HG03575 (cell line): Measurements from ENCODE around the gene LRRN2.
"Not testable (repeated sequence)": the region's sequence is repeated elsewhere in the genome, so short reads cannot be mapped to it uniquely, and the experiment has no call there.

Experiments
- ATAC-seq: cut with Tn5 transposase; IDR thresholded peaks from one replicate; pipeline ENCODE4 v1.9.1; 2021; ENCODE audit not compliant: unreplicated experiment, insufficient number of reproducible peaks, low FRiP score; ENCODE audit errors: extremely low read depth

Gene LRRN2

DNA sequence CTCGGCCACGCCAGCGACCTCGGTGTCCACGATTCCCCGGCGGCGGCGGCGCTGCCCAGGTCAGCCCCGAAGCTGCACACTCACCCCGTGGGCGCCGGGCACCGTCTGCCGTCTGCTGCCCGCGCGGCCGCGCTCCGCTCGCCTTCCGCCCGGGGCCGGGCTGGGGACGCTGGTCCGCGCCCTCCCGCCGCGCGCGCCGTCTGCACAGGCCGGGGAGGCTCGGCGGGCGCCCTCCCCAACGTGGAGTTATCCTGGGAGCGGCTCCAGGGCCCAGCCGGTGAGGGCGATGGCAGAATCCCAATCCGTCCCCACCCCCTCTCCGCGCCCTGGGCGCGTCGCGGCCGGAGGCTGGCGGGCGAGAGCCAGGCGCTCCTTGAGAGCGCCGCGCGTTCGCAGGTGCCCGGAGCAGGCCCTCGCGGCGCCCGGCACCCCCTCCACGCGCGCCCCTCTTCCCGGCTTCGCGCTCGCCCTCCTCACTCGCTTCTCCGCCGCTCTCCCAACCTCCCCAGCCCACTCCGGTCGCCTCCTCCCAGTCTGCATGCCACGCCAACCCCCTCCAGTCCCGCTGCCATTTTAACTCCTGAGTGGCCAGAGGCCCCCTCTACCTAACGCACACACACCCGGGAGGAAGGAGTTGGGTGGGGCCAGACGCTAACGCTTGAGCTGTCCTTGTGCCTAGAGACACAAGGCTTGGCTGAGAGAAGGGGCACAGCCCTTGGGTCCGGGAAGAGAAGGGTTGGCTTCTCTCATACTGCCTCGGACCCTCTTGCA, at the start of gene LRRN2:
TSS of gene LRRN2 (minus strand) at position 503 of the 771 bp plus-strand sequence. CDS start 65,746 bp downstream, outside the sequence.
- ATAC-seq = no peak

GRCh38 chr1:204735042-204735441, 49.5 kb upstream of the LRRN2 start:
- no peak for ATAC-seq

GRCh38 chr1:204733869-204734596, 48.5 kb upstream of the LRRN2 start:
- ATAC-seq = no peak

GRCh38 chr1:204733289-204733688, 47.8 kb upstream of the LRRN2 start:
- no peak for ATAC-seq

DNA sequence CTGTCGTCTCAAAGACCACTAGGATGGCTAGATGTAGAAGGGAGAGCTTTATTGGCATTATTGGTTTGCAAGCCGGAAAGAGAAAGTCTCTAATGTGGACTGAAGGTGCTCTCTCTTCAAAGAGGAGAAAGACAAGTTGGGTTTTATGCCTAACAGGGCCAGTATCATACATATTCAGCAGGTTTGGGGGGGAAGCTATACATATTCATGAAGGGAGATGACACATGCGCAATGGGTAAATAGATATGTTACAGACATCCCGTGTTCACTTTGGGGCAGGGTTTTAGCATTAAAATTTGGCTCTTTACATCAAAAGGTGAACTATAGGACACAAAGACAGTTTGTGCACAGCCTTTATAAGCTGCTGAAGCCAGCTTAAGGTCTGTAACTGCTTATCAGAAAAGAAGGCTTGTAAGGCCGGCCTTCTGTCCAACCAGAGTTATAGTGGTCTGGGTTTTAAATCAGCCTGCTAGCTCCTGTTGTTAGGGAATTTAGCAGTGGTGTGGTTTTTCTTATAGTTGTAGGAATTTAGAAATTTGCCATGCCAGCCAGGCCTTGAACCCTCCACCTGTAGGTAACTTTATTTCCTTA, 46.5 kb upstream of the LRRN2 start:
- ATAC-seq = no peak

GRCh38 chr1:204731509-204731908, 46.0 kb upstream of the LRRN2 start:
- ATAC-seq = no peak

GRCh38 chr1:204730826-204731459, 45.4 kb upstream of the LRRN2 start:
- no peak for ATAC-seq

- no peak for ATAC-seq
Observed at GRCh38 chr1:204729516-204729915, 44.0 kb upstream of the LRRN2 start.

GRCh38 chr1:204728456-204728855, 42.9 kb upstream of the LRRN2 start:
- no peak for ATAC-seq

DNA sequence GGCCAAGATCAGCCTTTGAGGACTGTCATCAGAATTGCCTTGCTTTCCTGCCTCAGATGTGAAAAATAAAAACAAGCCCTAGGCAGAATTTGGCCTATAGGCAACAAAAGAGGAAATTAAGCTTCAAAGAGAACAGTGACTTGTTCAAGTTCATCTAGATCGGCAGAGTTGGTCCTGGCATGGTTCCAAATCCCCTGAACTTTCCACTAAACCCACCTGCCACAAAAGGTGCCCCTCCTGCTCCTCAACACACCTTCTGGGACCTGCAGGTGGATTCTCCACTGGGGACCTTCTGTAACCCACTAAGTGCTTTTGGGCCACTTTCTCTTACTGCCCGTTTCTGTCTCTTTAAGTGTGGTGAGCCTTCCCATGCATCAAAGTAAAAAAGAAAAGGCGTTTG, 42.5 kb upstream of the LRRN2 start:
- ATAC-seq = no peak

GRCh38 chr1:204727438-204727837, 41.9 kb upstream of the LRRN2 start:
- ATAC-seq = not testable (repeated sequence)

DNA sequence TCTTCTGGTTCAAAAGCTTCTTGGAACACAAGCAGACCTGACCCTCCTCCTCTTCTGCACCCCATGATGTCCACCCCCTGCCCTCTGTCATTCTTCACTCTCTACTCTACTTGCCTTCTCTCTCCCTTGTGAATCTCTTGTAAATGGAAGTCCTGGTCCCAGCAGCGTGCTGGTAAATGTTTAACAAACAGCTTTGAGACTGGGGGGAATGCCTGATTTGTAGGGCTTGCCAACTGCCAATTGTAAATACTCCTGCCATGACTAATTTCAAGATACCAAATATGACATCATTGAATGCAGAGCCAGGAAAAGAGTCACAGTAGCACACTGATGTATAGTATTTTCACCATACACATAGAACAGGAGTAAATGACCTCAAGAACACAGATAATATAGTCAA, 40.9 kb upstream of the LRRN2 start:
- no peak for ATAC-seq

GRCh38 chr1:204725821-204726448, 40.4 kb upstream of the LRRN2 start:
- no peak for ATAC-seq

GRCh38 chr1:204723131-204723787, 37.7 kb upstream of the LRRN2 start:
- ATAC-seq = no peak

- no peak for ATAC-seq
Observed at GRCh38 chr1:204721373-204722055, 36.0 kb upstream of the LRRN2 start.

GRCh38 chr1:204716660-204717059, 31.1 kb upstream of the LRRN2 start:
- no peak for ATAC-seq

GRCh38 chr1:204714861-204715511, 29.4 kb upstream of the LRRN2 start:
- ATAC-seq = no peak
